Measurements from ENCODE around the gene TRIM2.
"Not testable (repeated sequence)": the region's sequence is repeated elsewhere in the genome, so short reads cannot be mapped to it uniquely, and the experiment has no call there.

TRIM2 gene

DNA sequence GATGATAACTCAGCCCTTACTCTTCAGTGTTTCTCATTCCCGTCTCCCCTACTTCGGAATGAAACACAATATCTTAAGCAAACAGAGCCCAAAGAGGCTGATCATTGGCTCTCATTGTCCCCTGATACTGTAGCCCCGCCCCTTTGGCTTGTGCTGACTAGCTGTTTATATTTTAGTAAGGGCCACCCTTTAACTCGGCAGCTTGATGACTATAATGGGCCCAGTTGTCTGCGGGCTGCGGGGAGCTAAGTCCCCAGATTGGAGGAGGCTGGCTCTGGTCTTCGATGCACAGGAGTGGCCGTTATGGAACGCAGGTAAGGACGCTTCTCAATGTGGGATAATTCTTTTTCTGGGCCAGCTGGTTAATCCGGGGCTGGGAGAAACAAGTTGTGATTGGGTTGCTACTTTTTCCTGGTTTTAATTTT, at the start of gene TRIM2:
TSS of gene TRIM2 (plus strand) at position 197 of the 425 bp plus-strand sequence. CDS start at position 285, 88 bp downstream.
- no peak for DNase-seq (ENCODE audit: low read depth in 3 of 3)

- no peak for DNase-seq (ENCODE audit: low read depth in 3 of 3)
Measured at GRCh38 chr4:153155686-153156085, 48.6 kb upstream of the TRIM2 start.

DNA sequence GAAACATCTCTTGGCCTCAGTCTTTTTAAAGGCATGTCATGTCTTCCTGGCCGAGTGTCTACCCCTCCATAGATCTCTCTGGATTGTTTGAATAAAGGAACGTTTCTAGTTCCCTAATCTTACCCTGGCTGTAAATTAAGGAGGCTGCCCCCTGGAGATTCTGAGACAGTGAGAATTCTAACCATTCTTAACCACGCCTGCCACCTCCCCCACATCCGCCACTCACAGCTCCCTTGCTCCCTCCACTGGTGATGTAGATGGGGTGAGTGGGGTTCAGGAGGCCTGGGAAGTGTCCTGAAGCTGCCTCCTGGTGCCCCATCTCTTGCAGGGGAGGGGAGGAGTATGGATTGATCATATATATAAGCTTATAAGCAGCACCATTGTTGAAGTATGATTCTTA, 48.0 kb upstream of the TRIM2 start:
- peak in 1 of 3 experiments; percentile 28 for DNase-seq (ENCODE audit: low read depth in 3 of 3)

GRCh38 chr4:153156721-153157120, 47.5 kb upstream of the TRIM2 start:
- DNase-seq (ENCODE audit: low read depth in 3 of 3): no peak

DNA sequence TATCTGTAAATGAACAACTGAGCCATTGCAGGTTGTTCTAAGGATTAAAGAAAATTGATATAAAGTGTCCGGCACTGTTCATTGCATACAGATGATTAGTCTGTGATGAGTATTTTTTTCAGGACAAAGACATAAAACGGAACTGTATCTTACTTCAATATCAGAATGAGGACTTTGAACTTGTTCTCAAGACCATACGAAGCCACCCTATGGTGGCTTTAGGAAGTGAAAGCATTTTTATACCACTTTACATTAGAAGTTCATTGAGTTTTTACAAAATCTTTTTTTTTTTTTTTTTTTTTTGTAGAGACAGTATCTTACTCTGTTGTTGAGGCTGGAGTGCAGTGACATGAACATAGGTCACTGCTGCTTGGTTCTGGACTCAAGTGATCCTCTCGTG, 45.2 kb upstream of the TRIM2 start:
- DNase-seq (ENCODE audit: low read depth in 3 of 3): no peak

GRCh38 chr4:153159728-153160221, 44.5 kb upstream of the TRIM2 start:
- no peak for DNase-seq (ENCODE audit: low read depth in 3 of 3)

- DNase-seq (ENCODE audit: low read depth in 3 of 3): no peak
Measured at GRCh38 chr4:153160821-153161220, 43.4 kb upstream of the TRIM2 start.

DNA sequence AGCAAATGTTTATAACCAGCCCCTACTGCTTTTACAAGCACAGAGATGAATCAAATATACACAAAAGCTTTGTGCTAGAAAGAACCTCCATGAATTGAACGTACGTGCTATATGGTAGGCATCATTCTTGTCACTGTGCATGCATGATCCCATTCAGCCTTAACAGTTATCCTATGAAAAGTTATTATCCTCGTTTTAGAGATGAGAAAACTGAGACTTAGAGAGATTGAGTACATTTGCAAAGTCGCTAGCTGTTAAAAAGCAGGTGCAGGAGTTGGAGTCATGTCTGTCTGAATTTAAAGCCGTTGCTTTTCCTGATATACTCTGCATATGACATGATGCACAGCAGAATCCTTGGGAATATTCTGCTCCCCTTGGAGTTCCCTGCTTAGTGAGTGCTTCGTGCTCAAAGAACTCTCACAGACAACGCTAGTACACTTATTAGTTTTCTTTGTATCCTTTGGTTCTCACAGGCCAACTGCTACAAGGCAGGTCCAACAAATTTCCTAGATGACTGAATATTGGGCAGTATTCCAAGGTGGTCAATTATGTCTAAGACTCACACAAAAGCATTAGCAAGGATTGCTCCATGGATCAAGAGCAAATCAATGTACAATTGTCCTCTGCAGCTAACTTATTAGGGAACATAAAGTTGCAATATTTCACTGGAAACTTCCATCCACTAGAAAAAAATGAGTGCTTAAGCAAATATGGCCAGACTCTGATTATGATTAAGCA, 42.8 kb upstream of the TRIM2 start:
- DNase-seq (ENCODE audit: low read depth in 3 of 3): no peak

DNA sequence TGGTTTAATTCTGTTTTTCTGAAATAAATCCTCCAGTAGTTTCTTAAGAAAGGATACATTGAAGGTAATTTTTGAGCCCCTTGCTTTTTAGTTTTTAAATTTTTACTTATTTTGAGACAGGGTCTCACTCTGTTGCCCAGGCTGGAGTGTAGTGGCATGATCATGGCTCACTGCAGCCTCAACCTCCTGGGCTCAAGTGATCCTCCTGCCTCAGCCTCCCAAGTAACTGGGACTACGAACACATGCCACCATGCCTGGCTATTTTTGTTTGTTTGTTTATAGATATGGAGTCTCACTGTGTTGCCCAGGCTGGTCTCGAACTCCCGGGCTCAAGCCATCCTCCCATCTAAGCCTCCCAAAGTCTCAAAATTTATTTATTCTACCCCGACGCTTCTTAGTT, 39.0 kb upstream of the TRIM2 start:
- not testable (repeated sequence) for DNase-seq (ENCODE audit: low read depth in 3 of 3)

- no peak for DNase-seq (ENCODE audit: low read depth in 3 of 3)
Measured at GRCh38 chr4:153166716-153167501, 37.3 kb upstream of the TRIM2 start.

- DNase-seq (ENCODE audit: low read depth in 3 of 3): no peak
Measured at GRCh38 chr4:153169776-153170175, 34.5 kb upstream of the TRIM2 start.

- DNase-seq (ENCODE audit: low read depth in 3 of 3): no peak
Measured at GRCh38 chr4:153170407-153170806, 33.8 kb upstream of the TRIM2 start.

GRCh38 chr4:153174821-153175567, 29.2 kb upstream of the TRIM2 start:
- DNase-seq (ENCODE audit: low read depth in 3 of 3): no peak

DNA sequence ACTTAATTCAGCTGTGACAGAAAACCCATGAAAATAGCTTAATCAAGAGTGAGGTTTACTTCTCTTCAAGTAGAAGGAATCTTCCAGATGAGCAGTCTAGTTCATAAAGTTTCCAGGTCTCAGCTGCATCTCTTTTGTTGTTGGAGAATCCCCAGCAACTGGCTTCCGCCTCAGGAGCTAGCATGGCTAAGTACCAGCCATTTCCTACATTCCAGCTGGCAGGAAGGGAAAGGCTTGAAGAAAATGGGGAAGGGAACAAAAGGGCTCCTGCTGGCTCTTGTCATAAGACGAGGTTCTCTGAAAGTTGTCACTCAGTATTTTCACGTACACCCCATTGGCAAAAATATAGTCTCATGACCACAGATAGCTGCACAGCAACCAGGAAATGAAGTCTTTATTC, 27.3 kb upstream of the TRIM2 start:
- DNase-seq (ENCODE audit: low read depth in 3 of 3): no peak

DNA sequence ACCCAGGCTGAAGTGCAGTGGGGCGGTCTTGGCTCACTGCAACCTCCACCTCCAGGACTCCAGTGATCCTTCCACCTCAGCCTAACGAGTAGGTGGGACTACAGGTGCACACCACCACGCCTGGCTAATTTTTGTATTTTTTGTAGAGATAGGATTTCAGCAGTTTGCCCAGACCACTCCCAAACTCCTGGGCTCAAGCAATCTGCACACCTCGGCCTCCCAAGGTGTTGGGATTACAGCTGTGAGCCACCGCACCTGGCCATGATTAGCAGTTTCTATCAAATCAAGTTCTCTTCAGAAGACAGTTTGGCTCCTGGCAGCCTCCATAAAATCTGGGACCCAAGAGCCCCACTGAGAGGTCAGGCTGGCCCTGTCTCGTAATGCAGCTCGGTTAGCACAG, 26.4 kb upstream of the TRIM2 start:
- DNase-seq (ENCODE audit: low read depth in 3 of 3): no peak

- DNase-seq (ENCODE audit: low read depth in 3 of 3): no peak
Measured at GRCh38 chr4:153179100-153179499, 25.1 kb upstream of the TRIM2 start.

DNA sequence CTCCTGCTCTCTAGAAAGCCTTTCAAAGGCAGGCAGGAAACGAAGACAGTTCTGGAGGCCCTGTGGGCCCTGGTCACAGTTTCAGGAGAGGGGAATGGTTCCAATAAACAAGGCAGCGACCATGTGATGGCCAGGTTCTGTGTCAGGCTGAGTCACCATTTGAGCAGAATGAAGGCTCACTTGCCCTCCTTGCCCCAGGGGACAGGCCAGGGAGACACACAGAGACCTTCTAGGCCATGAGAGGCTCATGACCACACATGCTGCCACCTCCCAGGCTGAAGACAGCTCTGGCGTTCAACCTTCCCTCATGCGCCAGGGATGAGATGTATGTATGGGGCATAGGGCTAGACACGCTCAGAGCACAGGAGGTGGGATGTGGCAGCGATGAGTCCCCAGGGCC, 22.9 kb upstream of the TRIM2 start:
- DNase-seq (ENCODE audit: low read depth in 3 of 3): no peak

GRCh38 chr4:153181700-153182099, 22.5 kb upstream of the TRIM2 start:
- no peak for DNase-seq (ENCODE audit: low read depth in 3 of 3)

GRCh38 chr4:153183146-153183545, 21.1 kb upstream of the TRIM2 start:
- DNase-seq (ENCODE audit: low read depth in 3 of 3): no peak

- no peak for DNase-seq (ENCODE audit: low read depth in 3 of 3)
Measured at GRCh38 chr4:153185331-153185852, 18.9 kb upstream of the TRIM2 start.

GRCh38 chr4:153186046-153186728, 18.1 kb upstream of the TRIM2 start:
- DNase-seq (ENCODE audit: low read depth in 3 of 3): no peak

Measured in stimulated activated CD4-positive, alpha-beta T cell treated with anti-CD3 and anti-CD28 coated beads, TNF-alpha, amount 100 ng/mL, for 24 hours (primary cell).